ENCODE data around the gene MYO1H.
"Not testable (repeated sequence)": the region's sequence is repeated elsewhere in the genome, so short reads cannot be mapped to it uniquely, and the experiment has no call there.

Gene MYO1H

GRCh38 chr12:109347589-109347988 lies at the start of gene MYO1H:
Gene MYO1H (plus strand): TSS chr12:109347900. CDS start chr12:109347961, 61 bp downstream.
- DNase-seq (ENCODE audit: low spot score) = no peak

- no peak for DNase-seq (ENCODE audit: low spot score)
Observed at GRCh38 chr12:109299849-109300248, 47.9 kb upstream of the MYO1H start.

DNA sequence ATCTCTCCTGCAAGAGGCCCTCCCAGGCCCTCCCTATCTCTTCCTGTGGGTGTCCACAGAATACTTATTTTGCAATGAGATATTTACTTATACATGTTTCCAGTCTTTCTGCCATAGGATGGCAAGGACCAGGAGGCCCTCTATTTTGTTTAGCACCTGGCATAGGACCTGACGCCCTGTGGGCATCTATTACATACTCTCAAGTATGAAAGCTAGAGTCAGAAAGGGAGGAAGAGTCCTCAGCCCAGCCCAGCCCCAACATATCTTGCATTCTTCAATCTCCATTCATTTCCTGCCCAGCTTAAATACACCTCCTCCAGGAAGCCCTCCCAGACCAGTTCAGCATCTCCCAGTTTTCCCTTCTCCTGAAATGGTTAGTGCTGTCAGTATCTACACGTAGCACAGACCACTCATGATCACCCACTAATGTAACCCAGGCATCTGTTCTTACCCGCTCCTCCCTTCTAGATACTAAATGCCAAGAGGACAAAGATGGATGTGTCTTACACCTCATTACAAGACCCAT lies 46.0 kb upstream of the MYO1H start:
- DNase-seq (ENCODE audit: low spot score) = no peak

DNA sequence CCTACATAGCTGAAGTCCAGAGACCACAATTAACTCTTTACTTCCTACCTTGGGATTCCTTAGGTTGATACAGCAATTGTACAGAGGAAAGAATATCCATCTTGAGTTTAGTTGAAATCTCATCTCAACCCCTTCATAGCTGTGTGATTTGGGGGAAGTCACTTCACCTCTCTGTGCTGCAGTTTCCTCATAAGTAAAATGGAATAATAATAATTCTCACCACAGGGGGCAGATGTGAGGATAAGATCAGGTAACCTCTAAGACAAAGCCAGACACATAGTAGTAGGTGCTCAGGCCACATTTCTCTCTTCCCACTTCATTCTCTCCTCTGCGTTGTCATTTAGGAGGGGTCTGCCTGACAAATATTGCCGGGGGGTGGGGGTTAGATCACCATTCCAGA lies 45.3 kb upstream of the MYO1H start:
- DNase-seq (ENCODE audit: low spot score) = no peak

GRCh38 chr12:109302770-109303169 lies 44.9 kb upstream of the MYO1H start:
- DNase-seq (ENCODE audit: low spot score) = no peak

- DNase-seq (ENCODE audit: low spot score) = no peak
Observed at GRCh38 chr12:109304485-109304884, 43.2 kb upstream of the MYO1H start.

GRCh38 chr12:109305547-109305946 lies 42.2 kb upstream of the MYO1H start:
- no peak for DNase-seq (ENCODE audit: low spot score)

GRCh38 chr12:109307051-109307450 lies 40.6 kb upstream of the MYO1H start:
- no peak for DNase-seq (ENCODE audit: low spot score)

DNA sequence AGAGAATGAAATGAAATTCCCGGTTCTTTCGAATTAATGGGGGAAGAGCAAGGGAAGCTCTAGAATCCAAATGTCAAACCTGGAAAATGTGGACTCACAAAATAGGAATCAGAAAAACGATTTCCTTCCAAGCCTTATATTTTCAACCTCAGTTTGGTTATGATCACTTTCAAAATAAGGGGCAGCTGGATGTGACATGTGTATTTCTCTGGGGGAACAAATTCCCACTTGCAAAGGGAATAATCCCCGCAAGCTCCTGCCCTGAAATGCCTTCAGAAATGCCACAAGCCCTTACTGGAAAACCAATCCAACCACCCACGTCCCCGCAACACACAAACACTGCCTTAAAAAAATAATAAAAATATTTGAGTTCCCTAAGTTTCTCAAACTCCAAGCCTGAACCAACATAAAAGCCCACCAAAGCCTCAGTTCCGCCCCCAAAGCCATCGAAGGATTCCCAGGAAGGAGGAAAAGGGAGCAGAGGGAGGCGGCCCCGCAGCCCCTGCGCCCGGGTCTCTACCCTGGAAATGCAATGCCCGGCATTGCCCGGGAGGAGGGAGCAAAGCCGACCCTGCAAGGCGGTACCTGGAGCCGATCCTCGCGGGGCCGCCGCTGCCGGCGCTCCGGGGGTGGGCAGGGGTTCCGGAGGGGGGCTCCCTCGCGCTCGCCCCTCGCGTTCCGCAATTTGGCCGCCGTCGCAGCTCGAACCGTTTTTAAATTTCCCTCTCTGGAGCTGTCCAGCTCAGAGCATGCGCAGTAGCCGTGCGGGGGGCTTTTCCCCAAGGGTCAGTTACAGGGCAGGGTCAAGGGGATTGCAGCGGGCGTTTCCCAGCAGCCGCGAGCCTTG lies 38.9 kb upstream of the MYO1H start, which contains the start of gene FOXN4:
FOXN4 (minus strand) TSS at position 751 of the 847 bp plus-strand sequence. CDS start 963 bp downstream, outside the sequence.
- DNase-seq (ENCODE audit: low spot score) = no peak

DNA sequence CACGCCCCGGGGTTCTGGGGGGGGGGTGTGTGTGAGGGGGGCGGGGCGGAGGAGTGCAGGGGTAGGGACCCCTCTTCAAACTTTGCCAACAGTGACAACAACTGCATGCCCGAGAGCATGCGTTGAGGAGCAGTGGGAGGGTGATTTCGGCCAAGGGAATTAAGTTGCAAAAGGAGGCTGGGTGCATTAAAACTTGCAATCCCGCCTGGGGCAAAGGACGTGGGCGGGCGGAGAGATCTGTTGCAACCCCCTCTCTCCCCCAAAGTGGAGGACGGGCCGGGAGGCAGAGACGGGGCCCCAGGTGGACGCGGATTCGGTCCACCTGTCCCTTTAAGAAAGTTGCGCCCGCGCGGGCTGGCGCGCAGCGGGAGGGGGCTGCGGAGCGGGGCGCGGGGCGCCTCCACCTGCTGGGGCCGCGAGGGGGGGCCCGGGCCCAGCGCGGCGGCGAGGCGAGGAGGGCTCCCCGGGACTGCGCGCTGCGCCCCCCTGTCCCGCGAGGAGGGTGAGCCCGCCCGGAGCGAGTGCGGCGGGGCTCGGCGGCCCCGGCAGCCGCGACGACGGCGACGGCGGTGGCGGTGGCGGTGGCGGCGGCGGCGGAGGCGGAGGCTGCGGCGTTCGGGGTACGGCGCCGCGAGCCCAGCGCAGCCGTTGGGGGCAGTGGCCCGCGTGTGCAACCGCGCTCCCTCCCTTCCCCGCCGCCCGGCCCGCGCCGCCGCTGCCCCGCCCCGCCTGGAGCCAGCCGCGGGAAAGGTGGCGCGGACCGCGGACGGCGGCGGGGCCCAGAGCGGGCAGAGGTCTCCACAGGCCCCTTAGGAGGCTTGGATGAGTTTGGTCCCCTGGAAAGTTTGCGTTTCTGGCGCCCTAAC lies 38.1 kb upstream of the MYO1H start:
- DNase-seq (ENCODE audit: low spot score) = no peak

- no peak for DNase-seq (ENCODE audit: low spot score)
Observed at GRCh38 chr12:109310247-109311125, 37.2 kb upstream of the MYO1H start.

DNA sequence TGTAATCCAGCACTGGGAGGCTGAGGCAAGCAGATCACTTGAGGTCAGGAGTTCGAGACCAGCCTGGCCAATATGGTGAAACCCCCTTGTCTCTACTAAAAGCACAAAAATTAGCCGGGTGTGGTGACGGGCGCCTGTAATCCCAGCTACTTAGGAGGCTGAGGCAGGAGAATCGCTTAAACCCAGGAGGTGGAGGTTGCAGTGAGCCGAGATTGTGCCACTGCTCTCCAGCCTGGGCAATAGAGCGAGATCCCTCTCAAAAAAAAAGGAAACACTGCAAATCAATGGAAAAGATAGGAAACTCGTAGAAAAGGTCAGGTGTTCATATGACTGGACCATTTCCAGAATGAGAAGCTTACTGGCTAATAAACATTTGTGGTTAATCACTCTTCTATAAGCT lies 26.4 kb upstream of the MYO1H start:
- not testable (repeated sequence) for DNase-seq (ENCODE audit: low spot score)

- no peak for DNase-seq (ENCODE audit: low spot score)
Observed at GRCh38 chr12:109329003-109329402, 18.7 kb upstream of the MYO1H start.

DNA sequence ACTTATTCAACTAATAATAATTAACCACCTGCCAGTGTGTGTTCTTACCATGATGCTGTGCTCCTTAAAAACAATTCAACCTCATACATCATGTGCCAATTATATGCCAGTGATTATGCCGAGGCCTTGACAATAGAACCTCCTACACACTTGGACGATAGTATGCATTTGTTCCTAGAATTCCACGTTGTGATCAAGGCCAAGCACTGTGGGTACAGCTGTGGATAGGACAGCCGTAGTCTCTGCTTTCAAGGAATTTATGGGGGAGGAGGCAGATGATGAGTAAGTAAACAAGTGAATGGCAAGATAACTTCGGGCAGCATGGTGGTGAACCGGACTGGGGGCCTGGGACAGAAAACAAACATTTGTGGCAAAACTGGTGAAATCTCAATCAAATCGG lies 18.0 kb upstream of the MYO1H start:
- DNase-seq (ENCODE audit: low spot score) = no peak

DNA sequence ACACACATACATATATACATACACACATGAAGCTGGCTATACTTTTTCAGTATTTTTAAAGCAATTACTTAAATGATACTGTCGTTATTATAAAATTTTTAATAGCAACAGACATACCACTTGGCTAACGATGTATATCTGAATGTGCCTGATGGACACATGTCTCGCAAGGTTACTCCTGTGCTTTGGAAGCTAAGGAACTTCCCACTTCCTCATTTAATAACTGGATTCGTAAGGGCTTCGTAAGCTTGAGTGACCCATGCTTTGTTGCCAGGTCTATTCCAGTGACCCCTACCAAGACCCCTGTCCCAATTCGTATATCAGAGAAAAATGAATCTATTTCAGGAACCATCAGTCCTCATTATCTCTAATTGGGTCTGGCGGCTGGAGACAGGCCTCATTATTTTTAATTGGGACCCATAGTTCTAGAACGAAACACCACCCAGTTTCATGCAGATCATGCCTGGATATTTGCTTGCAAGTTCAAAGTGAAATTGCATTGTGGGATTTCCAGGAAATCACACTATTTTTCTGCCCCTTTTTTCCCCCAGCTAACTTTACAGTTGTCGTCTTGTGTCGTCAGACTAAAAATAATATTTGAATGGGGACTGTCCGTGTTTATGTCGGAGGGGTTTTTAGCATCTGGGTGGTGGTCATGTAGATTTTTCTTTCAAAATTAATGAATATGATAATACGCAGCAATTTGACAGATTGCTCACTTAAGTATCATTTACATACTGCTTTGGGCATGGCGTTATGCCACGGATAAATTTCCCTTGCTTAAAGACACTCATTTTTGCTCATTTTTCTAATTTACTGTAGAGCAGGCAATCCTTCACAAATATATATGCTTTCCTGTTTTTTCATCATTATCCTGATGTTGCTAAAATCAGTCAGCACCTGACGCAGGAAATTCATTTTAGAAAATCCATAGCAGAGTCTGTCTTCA lies 17.1 kb upstream of the MYO1H start:
- DNase-seq (ENCODE audit: low spot score) = no peak

DNA sequence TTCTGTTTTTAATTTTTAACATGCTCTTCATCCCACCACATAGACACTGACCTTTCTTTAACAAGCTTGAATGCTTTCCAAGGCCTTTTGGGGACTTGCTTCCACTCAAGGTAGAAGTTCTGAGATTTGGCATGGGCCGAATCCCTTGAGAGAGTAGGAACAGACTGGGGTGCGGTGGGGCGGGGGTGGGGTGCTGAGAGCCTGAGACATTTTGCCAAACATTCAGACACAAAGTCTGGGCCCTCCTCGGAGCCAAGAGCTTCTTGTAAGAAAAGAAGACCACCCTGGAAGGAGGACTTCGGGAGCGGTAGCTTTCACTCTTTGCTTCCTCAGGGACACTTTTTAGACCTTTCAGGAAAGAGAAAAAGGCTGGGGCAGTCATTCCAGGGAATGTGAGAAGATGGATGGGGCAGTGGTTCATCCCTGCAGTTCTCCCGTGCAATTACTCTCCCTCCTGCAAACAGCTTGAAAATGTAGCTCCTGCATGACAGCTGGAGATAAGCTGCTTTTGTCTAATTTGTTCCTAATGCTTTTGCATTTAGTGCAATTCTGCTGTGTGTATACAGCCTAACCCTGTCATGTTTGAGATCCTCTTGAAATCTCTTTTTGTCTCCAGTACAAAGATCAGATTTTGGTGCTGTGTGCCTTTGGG lies 16.3 kb upstream of the MYO1H start:
- no peak for DNase-seq (ENCODE audit: low spot score)

GRCh38 chr12:109334887-109335286 lies 12.8 kb upstream of the MYO1H start:
- DNase-seq (ENCODE audit: low spot score) = no peak

DNA sequence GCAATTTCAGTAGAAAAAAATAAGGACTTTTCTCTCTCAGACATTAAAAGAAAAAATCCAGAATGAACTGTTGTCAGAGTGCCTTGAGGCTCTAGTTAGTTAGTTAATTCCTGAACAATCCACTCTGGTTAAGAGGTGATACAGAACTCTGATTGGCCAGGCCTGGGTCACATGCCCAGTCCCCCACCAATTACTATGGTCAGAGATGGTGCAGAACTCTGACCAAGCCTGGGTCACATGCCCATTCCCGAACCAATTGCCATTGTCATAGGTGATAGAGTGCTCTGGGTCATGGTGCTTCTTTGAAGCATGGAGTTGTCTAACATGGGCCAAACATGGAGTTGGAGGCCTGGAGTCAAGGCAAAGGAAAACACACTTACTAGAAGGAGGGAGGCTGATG lies 11.1 kb upstream of the MYO1H start:
- DNase-seq (ENCODE audit: low spot score) = no peak

DNA sequence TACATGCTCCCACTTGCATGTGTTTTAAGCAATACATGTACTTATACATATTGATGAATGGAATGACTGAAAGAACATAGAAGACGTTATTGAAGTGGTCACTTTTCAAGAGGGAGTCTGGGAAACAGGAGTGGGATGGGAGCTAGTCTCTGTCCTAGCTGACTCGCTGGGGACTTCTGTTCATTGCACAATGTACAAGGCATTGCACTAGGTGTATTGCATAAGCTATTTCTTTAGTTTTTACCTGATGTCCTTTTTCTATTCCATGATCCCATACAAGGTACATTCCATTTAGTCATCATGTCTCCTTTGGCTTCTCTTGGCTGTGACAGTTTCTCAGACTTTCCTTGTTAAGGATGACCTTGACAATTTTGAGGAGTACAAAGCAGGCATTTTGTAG lies 4.0 kb upstream of the MYO1H start:
- no peak for DNase-seq (ENCODE audit: low spot score)

DNA sequence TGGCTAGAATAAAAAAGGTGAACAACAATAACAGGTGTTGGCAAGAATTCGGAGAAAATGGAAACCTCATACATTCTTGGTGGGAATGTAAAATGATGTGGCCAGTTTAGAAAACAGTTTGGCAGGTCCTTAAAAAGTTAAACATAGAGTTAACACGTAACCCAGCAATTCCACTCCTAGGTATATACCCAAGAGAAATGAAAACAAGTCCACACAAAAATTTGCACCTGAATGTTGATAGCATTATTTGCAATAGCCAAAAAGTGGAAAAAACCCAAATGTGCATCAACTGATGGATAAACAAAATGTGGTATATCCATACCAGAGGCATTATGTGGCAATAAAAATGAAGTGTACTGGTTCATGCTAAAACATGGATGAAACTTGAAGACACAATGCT lies 2.3 kb upstream of the MYO1H start:
- DNase-seq (ENCODE audit: low spot score) = no peak

All from kidney capillary endothelial cell (primary cell).